ENCODE measurements around the gene BCAM.

Gene BCAM

DNA sequence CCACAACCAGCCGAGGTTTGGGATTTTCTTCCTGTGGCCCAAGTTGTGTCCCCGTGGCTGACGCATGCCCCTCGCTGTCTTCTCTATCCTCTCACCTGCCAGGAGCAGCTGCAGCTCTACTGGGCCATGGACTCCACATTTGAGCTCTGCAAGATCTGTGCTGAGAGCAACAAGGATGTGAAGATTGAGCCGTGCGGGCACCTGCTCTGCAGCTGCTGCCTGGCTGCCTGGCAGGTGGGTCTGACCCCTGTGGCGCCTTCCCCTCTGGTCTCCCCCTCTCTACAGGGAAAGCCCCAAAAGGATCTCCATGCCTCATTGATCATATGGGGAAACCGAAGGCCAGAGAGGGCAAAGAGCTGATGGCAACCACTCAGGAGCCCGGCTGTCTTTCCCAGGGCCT is 16.6 kb upstream of the BCAM start:
- DNase-seq (ENCODE audit: low read depth, low spot score) = no peak

DNA sequence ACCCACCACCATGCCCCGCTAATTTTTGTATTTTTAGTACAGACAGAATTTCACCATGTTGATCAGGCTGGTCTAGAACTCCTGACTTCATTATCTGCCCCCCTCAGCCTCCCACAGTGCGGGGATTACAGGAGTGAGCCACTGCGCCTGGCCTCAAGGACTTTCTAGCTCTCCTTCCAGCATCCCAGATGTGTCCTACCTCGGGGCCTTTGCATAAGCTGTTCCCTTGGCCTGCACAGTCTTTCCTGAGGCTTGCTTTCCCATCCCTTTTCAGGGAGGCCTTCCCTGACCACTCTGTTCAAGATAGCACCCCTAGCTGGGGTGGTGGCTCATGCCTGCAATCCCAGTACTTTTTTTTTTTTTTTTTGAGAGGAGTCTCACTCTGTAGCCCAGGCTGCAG is 14.3 kb upstream of the BCAM start:
- no peak for DNase-seq (ENCODE audit: low read depth, low spot score)

DNA sequence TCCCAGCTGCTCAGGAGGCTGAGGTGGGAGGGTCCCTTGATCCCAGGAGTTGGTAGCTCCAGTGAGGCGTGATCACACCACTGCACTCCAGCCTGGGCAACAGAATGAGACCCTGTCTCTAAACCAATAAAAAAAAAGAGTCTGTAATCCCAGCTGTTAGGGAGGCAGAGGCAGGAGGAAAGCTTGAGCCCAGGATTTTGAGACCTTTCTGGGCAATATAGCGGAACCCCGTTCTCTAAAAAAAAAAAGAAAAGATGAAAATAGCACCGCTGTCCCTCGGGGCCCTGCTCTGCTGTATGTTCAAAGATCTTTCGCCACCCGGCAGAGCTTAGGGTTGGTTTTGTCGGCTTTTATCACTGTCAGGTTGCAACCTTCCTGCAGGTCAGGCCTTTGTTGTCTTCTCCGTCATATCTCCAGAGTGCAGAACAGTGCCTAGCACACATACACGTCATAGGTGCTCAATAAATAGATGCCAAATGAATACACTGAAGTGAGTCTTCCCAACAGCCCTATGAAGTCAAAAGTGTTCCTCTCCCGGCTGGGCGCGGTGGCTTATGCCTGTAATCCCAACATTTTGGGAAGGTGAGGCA is 13.4 kb upstream of the BCAM start:
- DNase-seq (ENCODE audit: low read depth, low spot score) = no peak

DNA sequence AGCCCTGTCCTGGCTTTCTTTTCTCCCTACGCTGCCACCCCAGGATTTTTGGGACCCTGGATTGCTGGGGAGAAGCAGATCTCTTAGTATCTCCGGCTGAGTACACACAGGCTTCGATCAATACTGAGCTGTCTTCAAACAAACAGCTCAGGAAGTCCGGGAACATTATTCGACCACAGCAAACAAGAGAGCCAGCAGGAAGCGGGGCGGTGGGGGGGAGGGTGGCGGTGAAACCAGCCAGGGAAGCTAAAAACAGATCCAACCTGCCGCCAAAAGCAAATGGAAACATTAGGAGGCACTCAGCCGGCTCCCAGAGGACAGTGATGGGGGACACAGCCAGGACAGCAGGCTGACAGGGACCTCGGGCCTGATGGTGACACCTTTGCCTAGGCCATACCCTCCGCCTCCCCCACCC is 12.2 kb upstream of the BCAM start:
- DNase-seq (ENCODE audit: low read depth, low spot score) = no peak

DNA sequence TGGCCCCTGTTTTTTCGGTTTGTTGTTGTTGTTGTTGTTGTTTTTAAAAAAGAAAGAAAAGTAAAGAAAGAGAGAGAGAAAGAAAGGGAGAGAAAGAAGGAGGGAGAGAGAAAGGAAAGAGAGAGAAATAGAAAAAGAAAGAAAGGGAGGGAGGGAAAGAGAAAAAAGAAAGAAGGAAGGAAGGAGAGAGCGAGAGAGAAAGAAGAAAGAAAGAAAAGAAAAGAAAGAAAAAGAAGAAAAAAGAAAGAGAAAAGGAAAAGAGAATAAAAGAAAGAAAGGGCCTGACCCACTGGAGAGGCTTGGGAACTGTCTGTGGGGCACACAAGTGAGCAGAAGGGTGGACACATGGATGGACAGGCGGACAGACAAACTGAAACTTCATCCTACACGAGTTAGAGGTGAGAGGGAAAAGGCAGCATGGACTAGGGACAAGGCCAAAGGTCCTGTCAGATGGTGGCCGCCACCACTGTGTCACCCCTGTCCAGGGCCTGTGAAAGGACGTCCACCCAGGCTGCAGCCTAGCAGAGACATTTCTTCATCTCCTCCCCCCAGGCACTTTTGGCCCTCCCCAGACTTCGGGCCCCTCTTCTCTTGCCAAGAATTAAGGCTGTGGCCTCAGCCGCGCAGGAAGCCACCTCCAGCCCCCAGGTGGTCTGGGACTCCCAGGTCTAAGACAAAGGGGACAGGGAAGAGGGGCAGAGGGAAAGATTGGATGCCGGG is 9.1 kb upstream of the BCAM start:
- no peak for DNase-seq (ENCODE audit: low read depth, low spot score)

DNA sequence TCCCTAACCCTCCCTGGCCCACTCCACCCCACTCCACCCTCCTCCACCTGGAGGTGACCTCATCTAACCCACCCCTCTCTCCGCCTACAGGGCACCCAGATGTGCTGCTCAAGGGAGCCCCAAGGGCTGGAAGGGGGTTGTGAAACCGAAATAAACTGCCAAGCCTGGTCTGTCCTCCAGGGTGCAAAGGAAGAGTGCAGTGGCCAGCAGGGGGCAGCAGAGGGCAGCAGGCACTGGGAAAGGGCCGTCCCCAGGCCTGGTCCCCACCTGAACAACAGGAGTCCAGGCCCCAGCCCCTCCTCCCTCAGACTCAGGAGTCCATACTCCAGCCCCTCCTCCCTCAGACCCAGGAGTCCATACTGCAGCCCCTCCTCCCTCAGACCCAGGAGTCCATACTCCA is 8.4 kb upstream of the BCAM start:
- peak; percentile 59 for DNase-seq (ENCODE audit: low read depth, low spot score)

DNA sequence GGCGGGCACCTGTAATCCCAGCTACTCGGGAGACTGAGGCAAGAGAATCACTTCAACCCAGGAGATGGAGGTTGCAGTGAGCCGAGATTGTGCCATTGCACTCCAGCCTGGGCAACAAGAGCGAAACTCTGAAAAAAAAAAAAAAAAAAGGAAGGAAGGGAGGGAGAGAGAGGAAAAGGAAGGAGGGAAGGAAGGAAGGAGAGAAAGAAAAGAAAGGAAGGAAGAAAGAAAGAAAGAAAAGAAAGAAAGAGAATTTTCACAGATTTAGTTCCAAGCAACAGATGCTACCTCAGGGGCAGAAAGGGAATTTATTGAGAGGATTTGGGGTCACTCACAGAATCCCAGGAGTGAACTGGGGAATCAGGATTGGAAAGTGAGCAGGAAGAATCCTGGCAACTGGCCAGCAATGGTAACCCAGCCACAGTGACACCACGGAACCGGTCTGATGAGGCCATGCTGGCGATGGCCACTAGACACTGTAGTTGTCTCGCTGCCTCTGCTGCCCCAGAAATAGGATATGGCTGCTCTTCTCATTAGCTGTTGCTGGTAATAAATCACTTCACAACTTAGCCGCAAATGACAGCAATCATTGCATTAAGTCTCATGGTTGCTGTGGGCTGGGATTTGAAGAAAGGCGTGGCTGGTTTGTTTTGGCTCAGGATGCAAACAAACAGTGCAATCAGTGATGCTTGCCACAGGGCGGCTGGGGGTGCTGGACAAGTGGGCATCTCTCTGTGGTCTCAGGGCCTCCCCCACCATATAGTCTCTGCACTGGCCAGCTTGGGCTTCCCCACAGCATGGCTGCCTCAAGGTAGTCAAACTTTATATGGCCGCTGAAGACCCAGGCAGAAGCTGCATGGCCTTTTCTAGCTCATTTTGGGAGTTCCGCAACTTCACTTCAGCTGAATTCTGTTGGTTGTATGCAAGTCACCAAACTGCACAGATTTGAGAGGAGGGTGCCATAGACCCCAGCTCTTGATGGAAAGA is 5.2 kb upstream of the BCAM start:
- no peak for DNase-seq (ENCODE audit: low read depth, low spot score)

DNA sequence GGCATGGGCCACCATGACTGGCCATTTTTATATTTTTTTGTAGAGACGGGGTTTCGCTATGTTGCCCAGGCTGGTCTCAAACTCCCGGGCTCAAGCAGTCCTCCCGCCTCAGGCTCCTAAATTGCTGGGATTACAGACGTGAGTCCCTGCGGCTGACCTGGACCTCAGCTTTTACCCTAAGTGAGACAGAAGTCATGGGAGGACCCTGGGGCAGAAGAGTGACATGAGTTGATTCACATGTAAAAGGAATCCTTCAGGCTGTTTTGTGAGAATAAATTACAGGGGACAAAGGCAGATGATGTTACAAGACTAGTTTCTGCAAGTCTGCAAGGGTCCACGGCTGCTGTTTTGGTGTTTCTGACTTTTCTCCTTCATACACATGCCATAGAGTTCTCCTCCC is 2.6 kb upstream of the BCAM start:
- no peak for DNase-seq (ENCODE audit: low read depth, low spot score)

DNA sequence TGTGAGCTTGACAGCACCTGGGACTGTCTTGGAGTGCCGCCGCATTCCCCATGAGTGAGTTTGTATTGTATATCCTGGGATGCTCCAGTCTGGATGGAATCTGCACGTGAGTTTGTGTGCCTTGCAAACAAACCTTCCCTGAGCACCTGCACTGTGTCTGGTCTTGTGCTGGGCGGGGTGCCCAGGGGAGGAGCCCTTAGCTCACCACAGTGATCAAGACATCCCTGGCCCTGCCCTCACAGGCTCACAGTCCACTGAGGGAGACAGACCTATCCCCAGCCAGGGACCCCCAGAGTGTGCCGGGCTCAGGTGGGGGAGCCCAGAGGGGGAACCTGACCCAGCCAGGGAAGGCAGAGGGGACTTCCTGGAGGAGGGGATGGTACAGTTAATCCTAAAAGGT is 1.7 kb upstream of the BCAM start:
- no peak for DNase-seq (ENCODE audit: low read depth, low spot score)

DNA sequence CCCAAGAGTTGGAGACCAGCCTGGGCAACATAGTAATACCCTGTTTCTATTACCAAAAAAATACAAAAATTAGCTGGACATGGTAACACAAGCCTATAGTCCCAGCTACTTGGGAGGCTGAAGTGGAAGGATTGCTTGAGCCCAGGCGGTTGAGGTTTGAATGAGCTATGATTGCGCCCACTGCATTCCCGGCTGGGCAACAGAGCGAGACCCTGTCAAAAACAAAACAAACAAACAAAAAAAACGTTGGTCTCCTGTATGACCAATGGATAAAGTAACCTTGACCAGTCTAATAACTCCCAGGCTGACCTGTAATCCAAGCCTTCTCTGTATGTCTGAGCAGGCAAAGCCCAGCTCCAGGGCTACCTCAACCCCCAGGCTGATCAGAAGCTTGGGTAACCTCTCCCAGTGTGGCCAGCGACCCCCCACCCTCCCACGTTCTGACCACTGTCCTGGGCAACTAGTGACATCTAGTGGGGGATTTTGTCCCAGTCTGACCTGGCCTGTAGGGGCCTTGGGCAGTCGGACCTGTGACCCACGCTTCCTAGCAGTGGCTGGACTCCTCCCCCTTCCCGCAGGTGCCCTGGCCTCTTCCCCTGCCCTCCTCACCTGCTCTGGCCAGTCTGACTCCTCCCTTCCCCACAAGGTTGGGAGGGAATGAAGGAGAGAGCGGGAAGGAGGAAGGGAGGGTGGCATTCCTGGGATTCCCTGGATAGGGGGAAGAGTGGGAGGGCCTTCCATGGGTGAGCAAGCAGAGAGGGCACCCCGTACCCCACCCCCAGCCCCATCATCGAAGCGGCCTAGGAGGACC is 1.0 kb upstream of the BCAM start:
- peak; percentile 98 for DNase-seq (ENCODE audit: low read depth, low spot score)

DNA sequence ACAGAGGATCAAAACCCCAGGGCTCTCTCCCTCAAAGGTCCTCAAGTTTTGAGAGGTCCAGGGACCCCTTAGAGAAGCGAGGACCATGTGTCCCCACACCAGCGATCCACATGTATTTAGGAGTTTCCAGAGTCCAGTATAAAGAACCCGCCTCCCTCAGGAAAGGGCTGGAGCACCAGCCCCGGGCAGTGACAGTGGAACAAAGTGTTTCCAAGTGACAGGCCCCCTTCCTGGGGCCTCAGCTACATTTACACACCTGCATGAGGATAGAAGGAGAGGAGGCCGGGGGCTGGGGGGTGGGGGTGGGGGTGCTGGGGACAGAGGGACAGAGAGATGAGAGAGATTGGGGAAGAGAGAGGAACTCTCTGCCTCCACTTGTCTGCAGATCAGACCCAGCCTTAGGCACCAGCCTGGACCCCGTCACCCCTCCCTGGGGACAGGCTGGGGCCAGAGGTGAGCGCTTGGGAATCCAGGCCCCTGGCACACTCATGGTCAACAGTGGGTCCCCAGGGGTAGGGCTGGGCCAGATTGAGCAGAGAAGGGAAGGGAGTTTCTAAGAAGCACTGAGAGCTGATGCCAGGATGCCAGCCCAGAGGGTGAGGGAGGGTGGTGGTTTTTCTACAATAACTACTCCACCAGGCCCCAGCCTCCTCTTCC is 802 bp downstream of the BCAM start:
- no peak for DNase-seq (ENCODE audit: low read depth, low spot score)

DNA sequence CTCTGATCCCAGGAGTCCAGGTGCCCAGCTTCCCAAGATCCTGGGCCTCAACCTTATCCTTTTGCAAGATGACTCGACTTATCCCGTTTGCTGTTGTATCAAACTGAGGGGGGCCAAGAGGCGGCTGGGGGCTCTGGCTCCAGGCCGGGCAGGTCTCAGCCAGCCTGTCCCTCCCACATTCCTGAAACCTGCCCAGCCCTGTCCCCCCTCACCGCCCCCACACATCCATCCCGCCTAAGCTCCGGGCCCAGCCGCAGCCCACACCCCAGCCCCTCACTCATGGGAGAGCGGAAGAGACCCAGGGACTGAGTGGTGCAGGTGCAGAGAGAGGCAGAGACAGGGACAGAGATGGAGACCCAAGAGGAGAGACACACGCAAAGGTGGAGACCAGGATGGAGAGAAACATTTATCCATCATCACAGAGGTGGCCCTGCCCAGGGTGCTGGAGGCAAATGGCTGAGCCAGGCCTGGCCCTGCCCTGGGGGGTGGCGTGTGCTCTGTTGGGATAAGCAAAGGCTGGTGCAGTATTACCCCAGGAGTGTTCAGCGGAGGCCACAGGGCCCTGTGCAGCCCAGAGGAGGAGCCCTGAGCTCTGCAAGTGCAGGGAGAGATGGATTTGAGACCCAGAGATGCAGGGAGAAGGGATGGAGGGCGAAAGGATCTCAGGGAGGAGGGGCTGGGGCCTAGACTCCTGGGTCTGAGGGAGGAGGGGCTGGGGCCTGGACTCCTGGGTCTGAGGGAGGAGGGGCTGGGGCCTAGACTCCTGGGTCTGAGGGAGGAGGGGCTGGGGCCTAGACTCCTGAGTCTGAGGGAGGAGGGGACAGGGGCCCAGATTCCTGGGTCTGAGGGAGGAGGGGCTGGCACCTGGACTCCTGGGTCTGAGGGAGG is 1.6 kb downstream of the BCAM start:
- no peak for DNase-seq (ENCODE audit: low read depth, low spot score)

DNA sequence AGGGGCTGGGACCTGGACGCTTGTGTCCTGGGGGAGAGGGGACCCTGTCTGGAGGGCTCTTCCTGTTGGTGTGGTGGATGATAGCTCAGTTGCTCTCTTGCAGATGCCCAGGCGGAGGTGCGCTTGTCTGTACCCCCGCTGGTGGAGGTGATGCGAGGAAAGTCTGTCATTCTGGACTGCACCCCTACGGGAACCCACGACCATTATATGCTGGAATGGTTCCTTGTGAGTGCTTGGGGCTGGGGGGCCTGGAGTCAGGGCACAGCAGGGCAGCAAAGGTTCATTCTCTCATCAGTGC is 2.2 kb downstream of the BCAM start:
- no peak for DNase-seq (ENCODE audit: low read depth, low spot score)

DNA sequence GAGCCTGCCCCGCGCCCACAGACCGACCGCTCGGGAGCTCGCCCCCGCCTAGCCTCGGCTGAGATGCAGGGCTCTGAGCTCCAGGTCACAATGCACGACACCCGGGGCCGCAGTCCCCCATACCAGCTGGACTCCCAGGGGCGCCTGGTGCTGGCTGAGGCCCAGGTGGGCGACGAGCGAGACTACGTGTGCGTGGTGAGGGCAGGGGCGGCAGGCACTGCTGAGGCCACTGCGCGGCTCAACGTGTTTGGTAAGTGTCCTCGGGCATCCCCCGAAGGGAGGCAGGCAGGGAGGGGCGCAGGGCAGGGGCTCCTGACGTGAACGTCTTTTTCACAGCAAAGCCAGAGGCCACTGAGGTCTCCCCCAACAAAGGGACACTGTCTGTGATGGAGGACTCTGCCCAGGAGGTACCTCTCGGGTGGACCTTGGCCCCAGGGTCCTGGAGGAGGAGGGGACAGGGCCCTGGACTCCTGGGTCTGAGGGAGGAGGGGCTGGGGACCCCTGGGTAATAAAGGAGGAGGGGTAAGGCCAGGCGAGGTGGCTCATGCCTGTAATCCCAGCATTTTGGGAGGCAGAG is 3.3 kb downstream of the BCAM start:
- no peak for DNase-seq (ENCODE audit: low read depth, low spot score)

DNA sequence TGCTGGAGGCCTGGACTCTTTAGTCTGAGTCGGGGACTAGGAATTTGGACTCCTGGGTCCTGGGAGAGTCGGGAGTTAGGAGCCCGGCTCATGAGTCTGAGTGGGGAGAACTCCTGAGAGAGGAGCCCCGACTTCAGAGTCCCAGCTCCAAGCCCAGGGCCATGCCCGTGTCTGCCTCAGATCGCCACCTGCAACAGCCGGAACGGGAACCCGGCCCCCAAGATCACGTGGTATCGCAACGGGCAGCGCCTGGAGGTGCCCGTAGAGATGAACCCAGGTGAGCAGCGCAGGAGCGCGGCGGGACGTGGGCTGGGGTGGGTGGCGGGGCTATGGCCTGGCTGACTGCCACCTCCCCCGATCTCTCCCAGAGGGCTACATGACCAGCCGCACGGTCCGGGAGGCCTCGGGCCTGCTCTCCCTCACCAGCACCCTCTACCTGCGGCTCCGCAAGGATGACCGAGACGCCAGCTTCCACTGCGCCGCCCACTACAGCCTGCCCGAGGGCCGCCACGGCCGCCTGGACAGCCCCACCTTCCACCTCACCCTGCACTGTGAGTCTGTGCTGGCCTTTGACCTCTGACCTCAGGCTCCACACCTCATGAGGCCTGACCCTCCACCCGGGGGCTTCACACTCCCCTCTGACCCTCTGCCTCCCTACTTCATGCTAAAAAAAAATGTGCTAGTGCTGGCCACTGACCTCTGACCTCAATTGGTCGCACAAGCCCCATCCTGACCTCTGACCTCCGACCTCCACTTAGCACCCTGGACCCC is 4.4 kb downstream of the BCAM start:
- no peak for DNase-seq (ENCODE audit: low read depth, low spot score)

DNA sequence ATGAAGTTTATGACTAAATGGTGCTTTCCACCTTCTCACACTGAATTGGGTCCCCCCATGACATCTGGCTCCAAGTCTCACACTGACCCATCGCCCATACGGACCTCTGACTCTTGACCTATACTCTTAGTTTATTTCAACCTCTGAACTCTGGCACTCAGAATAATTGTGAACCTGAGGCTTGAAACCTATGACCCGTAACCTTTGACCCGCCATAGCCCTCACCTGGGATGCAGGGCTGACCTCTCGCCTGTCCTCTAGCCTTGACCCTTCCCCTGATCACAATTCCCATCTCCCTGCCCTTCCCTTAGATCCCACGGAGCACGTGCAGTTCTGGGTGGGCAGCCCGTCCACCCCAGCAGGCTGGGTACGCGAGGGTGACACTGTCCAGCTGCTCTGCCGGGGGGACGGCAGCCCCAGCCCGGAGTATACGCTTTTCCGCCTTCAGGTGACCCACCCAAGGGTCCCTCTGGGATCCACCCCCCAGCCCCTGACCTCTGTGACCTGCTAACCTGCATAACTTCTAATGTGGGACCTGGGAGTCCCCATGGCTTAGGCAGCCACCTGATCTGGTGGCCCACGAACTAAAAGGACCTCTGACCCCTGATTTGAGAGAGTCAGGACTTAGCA is 5.1 kb downstream of the BCAM start:
- no peak for DNase-seq (ENCODE audit: low read depth, low spot score)

DNA sequence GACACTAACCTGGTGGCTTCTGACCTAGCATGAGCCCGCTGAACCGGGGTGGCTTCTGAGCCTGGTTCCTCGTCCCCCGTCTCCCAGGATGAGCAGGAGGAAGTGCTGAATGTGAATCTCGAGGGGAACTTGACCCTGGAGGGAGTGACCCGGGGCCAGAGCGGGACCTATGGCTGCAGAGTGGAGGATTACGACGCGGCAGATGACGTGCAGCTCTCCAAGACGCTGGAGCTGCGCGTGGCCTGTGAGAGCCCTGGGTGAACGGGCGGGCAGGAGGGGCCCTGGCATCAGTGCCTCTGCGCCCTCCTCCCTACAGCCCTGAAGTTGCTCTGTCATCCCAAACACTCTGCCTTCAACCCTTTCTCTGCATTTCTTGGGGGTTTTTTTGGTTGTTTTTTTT is 5.6 kb downstream of the BCAM start:
- DNase-seq (ENCODE audit: low read depth, low spot score) = no peak

DNA sequence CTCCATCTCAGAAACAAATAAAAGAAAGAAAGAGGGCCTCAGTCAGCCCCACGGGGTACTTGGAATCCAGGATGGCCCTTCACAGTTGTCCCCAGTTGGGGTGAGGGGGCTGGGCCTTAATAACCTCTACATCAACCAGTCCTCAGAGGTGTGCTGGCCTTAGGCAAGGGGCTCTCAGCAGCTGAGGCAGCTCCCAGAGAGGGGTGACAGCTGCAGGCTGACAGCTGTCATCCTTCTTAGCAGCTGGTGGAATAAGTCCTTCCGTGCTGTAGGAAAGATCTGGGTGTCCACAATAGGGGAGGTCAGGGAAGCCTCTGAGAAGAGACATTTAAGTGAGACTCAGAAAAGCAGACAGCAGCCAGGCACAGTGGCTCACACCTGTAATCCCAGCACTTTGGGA is 7.4 kb downstream of the BCAM start:
- no peak for DNase-seq (ENCODE audit: low read depth, low spot score)

All from iPS DF 19.7 (cell line).